Peyer's patch (tissue), 4 donors: Measurements from ENCODE around the gene EMCN. TPM values are rescaled to one million over a fixed set of nuclear protein-coding genes. Genes with fewer than 3 reads are reported as not detected.

Experiments
- DNase-seq, 3 donors: peaks; one replicate each; pipeline ENCODE4 v3.0.0-alpha.2; 2017 to 2019
- H3K27ac ChIP-seq, 4 donors: fragments of 200-600 bp; sonication (generic); one replicate each; pipeline ENCODE4 v1.5.1; 2016 to 2019
- H3K27me3 ChIP-seq, 2 donors: fragments of 200-600 bp; sonication (generic); one replicate each; pipeline ENCODE4 v1.5.1; 2019
- H3K36me3 ChIP-seq, 3 donors: fragments of 200-600 bp; sonication (generic); one replicate each; pipeline ENCODE4 v1.5.1; 2016 to 2019
- H3K4me1 ChIP-seq, 4 donors: fragments of 200-600 bp; sonication (generic); one replicate each; pipeline ENCODE4 v1.5.1; 2016 to 2019
- H3K4me3 ChIP-seq, 4 donors: fragments of 200-600 bp; sonication (generic); 1 replicate in 3 of 4; 2 replicates in 1 of 4; pipeline ENCODE4 v1.5.1; 2016 to 2019; ENCODE audit warnings: mild to moderate bottlenecking in 1 of 4
- H3K9me3 ChIP-seq, 4 donors: fragments of 200-600 bp; sonication (generic); one replicate each; pipeline ENCODE4 v1.5.1; 2016 to 2019; ENCODE audit warnings: mild to moderate bottlenecking in 1 of 4
- POLR2A ChIP-seq, 2 donors: fragments of 450-650 bp; IDR thresholded peaks; one replicate each; pipeline ENCODE4 v1.5.1; 2017; ENCODE audit warnings: antibody characterized with exemption in 2 of 2, mild to moderate bottlenecking in 2 of 2, moderate library complexity in 2 of 2
- total RNA-seq, 4 donors: library from RNA; depleted of rRNA; stranded (reverse); fragments of >200 nt; gene quantifications; one replicate each; pipeline ENCODE4 v1.1.0, GENCODE V29; 2016
- TF ChIP-seq, protein P1 (sequence below), 6 experiments: fragments of 450-650 bp in 4 of 6; fragments of 200-600 bp in 2 of 6; sonication (generic) in 1 of 6; IDR thresholded peaks; one replicate each; pipeline ENCODE4 v1.5.1; 2017 to 2019; ENCODE audit warnings: antibody characterized with exemption in 6 of 6, mild to moderate bottlenecking in 3 of 6, moderate library complexity in 1 of 6

Gene EMCN, protein sequence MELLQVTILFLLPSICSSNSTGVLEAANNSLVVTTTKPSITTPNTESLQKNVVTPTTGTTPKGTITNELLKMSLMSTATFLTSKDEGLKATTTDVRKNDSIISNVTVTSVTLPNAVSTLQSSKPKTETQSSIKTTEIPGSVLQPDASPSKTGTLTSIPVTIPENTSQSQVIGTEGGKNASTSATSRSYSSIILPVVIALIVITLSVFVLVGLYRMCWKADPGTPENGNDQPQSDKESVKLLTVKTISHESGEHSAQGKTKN
- 10 to 100 TPM in 1 of 4 donors, 1 to 10 TPM in 3; 1.2 to 42.1 (median 3.8) TPM for total RNA-seq

DNA sequence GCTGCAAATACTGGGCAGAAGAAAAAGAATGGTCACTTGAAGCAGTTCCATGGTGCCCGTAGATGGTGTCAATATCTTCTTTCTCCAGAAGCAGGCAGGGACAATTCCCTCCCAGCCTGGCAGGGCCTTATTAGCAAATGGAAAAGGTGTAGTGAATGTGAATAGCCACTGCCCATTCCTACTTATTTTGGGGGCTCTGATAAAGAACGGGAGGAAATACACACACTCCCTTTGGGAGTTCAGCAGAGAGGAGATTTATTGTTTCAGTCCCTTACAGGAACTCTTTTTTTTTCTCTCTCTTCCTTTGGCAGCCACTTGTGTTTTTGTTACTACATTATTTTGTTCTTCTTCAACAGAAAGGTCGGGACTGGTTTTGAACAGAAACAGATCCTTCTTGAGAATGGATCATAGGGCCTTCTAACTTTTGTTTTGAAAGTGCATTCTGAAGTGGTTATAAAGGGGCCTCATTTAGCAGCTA lies at the start of gene EMCN:
Gene EMCN, minus strand, starts transcription at position 159 of the 478 bp plus-strand sequence. Its CDS starts 108 bp downstream, at position 51.
- Histone ChIP-seq H3K27me3 (no peaks in the 10 kb centered on the region), H3K4me1 (no peaks in the 10 kb centered on the region), H3K27ac (peak within 1 kb of the TSS in 1 of 4 donors; percentile 56), H3K9me3 (no peaks in the 10 kb centered on the region), H3K4me3 (peak within 1 kb of the TSS in 2 of 4 donors; percentile 13 to 24), H3K36me3 (no peaks in the 10 kb centered on the region)
- TF ChIP-seq POLR2A (IDR thresholded peaks at IDR 0.05): no peak
- TF ChIP-seq, protein P1, sequence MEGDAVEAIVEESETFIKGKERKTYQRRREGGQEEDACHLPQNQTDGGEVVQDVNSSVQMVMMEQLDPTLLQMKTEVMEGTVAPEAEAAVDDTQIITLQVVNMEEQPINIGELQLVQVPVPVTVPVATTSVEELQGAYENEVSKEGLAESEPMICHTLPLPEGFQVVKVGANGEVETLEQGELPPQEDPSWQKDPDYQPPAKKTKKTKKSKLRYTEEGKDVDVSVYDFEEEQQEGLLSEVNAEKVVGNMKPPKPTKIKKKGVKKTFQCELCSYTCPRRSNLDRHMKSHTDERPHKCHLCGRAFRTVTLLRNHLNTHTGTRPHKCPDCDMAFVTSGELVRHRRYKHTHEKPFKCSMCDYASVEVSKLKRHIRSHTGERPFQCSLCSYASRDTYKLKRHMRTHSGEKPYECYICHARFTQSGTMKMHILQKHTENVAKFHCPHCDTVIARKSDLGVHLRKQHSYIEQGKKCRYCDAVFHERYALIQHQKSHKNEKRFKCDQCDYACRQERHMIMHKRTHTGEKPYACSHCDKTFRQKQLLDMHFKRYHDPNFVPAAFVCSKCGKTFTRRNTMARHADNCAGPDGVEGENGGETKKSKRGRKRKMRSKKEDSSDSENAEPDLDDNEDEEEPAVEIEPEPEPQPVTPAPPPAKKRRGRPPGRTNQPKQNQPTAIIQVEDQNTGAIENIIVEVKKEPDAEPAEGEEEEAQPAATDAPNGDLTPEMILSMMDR (IDR thresholded peaks at IDR 0.05): no peak
- DNase-seq: no peak

DNA sequence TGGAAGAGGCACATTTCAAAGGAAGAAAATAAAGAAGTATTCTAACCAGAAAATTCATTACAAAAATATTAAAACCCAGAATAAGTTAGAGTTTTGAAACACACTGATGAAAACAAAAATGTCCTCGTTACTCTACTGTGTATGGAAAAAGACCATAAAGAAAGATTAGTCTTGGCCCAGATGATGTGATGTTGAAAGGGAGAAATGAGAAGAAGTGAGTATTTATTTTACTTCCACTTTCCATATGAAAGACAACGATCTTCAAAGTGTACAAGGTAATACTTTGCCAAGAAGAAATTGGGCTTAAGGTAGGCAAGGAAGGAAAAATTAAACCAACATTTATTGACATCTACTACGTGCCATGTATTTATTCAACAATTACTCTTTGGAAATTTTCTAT lies 48.6 kb upstream of the EMCN start:
- Histone ChIP-seq H3K36me3 (no peaks in the 10 kb centered on the region), H3K4me3 (no peak overlapping the region), H3K27me3 (no peaks in the 10 kb centered on the region), H3K4me1 (no peaks in the 10 kb centered on the region), H3K27ac (no peak overlapping the region), H3K9me3 (peaks cover 0 to 4% (median 0%) of the 10 kb centered on the region in 4 donors)
- no peak for TF ChIP-seq POLR2A (IDR thresholded peaks at IDR 0.05)
- TF ChIP-seq, protein P1 (IDR thresholded peaks at IDR 0.05): no peak
- no peak for DNase-seq

DNA sequence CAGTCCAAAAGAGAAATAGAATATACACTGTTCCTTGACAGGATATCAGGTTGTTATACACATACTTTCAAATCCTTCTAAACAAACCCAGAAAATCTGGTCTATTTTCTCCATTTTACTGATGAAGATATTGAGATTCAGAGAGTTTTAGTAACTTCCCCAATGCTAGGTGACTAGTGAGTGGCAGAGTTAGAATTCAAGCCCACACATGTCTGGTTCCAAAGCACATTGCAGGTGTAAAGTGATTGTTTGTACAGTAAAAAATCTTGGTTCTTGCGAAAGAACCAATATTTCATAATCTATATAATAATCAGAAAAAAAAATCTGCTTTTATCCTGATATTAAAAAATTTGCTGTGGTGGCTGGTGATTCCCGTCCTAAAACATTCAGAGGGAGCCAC lies 39.5 kb upstream of the EMCN start:
- Histone ChIP-seq H3K27ac (no peak overlapping the region), H3K9me3 (no peaks in the 10 kb centered on the region), H3K27me3 (no peaks in the 10 kb centered on the region), H3K36me3 (no peaks in the 10 kb centered on the region), H3K4me3 (no peak overlapping the region), H3K4me1 (no peaks in the 10 kb centered on the region)
- DNase-seq: no peak
- TF ChIP-seq, protein P1 (IDR thresholded peaks at IDR 0.05): no peak
- no peak for TF ChIP-seq POLR2A (IDR thresholded peaks at IDR 0.05)

DNA sequence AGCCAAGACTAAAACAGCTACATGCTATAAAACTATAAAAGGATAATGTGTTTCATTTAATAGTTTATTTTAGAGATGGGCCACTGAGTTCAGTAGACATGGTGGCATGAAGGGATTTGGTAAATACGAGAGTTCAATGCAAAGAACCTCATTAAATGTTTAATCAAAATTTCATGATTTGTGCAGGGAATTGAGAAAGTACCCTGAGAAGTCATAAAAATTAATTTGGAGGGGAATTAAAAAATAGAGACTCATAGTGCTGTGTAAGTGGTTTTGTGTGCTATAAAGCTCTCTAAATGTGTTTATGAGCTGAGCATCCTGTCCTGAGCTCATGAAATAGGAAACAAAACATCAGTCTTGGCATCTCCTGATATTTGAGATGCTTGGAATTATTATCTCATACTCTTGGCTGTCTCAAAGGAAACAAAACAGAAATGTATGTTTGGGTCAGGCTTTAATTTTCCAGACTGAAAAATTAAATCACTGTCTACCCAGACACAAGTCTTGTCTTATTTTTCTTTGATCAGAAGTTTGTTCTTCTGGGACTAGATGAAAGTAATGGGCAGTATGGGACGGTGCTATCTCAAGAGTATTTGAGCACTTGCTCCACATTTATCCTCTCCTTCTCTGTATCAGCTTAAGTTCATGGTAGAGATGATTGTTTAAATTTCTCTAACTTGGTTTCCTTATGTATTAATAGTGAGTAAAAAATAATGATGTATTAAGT lies 38.0 kb upstream of the EMCN start:
- H3K4me3 ChIP-seq: no peak overlapping the region
- no peaks in the 10 kb centered on the region for H3K27me3 ChIP-seq
- no peaks in the 10 kb centered on the region for H3K9me3 ChIP-seq
- no peaks in the 10 kb centered on the region for H3K4me1 ChIP-seq
- DNase-seq: no peak
- H3K36me3 ChIP-seq: no peaks in the 10 kb centered on the region
- H3K27ac ChIP-seq: no peak overlapping the region
- no peak for TF ChIP-seq POLR2A (IDR thresholded peaks at IDR 0.05)
- TF ChIP-seq, protein P1 (IDR thresholded peaks at IDR 0.05): no peak

DNA sequence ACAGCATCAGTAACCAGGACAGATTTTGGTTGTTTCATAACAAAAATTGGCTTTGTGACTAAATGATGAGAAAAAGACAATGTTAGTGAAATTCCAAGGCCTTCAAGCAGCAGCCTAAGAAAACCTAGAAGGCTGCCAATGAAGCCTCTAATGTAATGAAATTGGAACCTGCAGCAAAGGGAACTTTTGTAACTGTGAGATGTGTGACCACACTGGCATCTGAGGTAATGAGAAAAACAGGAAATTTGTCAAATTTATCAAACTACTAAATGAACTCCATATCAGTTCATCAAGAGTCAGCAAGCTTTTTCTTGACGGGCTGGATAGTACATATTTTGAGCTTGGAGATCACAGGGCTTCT lies 30.4 kb upstream of the EMCN start:
- TF ChIP-seq, protein P1 (IDR thresholded peaks at IDR 0.05): no peak
- TF ChIP-seq POLR2A (IDR thresholded peaks at IDR 0.05): no peak
- Histone ChIP-seq H3K36me3 (no peaks in the 10 kb centered on the region), H3K9me3 (no peaks in the 10 kb centered on the region), H3K4me3 (no peak overlapping the region), H3K27me3 (no peaks in the 10 kb centered on the region), H3K4me1 (no peaks in the 10 kb centered on the region), H3K27ac (no peak overlapping the region)
- no peak for DNase-seq
